Uterus (tissue), 4 donors: ENCODE results near the gene NXF2. TPM values are rescaled to one million over a fixed set of nuclear protein-coding genes. Genes with fewer than 3 reads are reported as not detected.
"Not testable (repeated sequence)": the region's sequence is repeated elsewhere in the genome, so short reads cannot be mapped to it uniquely, and the experiment has no call there.

Source experiments
- DNase-seq, 2 donors: peaks; one replicate each; pipeline ENCODE4 v3.0.0-alpha.2; 2019 to 2020
- H3K27ac ChIP-seq, 2 donors: fragments of 200-600 bp; sonication (generic); 1 replicate in 1 of 2; 2 replicates in 1 of 2; pipeline ENCODE4 v1.5.1; 2016 to 2018
- H3K27me3 ChIP-seq, 2 donors: fragments of 200-600 bp; sonication (generic); one replicate each; pipeline ENCODE4 v1.5.1; 2018 to 2019; ENCODE audit warnings: control low read depth in 1 of 2
- H3K36me3 ChIP-seq, 2 donors: fragments of 200-600 bp; sonication (generic); one replicate each; pipeline ENCODE4 v1.5.1; 2019; ENCODE audit warnings: control low read depth in 1 of 2
- H3K4me1 ChIP-seq, 2 donors: fragments of 200-600 bp; sonication (generic); one replicate each; pipeline ENCODE4 v1.5.1; 2018 to 2019; ENCODE audit warnings: control low read depth in 1 of 2
- H3K4me3 ChIP-seq, 2 donors: fragments of 200-600 bp; sonication (generic); 1 replicate in 1 of 2; 2 replicates in 1 of 2; pipeline ENCODE4 v1.5.1; 2018 to 2019; ENCODE audit warnings: mild to moderate bottlenecking in 1 of 2
- H3K9me3 ChIP-seq, 2 donors: fragments of 200-600 bp; sonication (generic); one replicate each; pipeline ENCODE4 v1.5.1; 2019; ENCODE audit warnings: control low read depth in 1 of 2
- POLR2A ChIP-seq, 2 donors: fragments of 450-650 bp; IDR thresholded peaks; one replicate each; pipeline ENCODE4 v1.6.1; 2016; ENCODE audit warnings: antibody characterized with exemption in 2 of 2, mild to moderate bottlenecking in 1 of 2, moderate library complexity in 1 of 2
- intact Hi-C: fragments of 100-400 bp; cut with DNase I; formaldehyde crosslinking; loops from one replicate; pipeline ENCODE4 v1.15.1; 2023; ENCODE audit warnings: low total_unique reads
- total RNA-seq, 4 donors: library from RNA; depleted of rRNA in 3 of 4; stranded (reverse); fragments of >200 nt in 3 of 4; gene quantifications; one replicate each; pipeline versions ENCODE4 v1.1.0 to v1.2.4, GENCODE V29; 2014 to 2023
- TF ChIP-seq, protein P1 (sequence below), 4 experiments: fragments of 200-600 bp in 2 of 4; fragments of 450-650 bp in 2 of 4; sonication (generic) in 2 of 4; IDR thresholded peaks; one replicate each; pipeline ENCODE4 v1.5.1; 2016 to 2019; ENCODE audit warnings: antibody characterized with exemption in 4 of 4, mild to moderate bottlenecking in 2 of 4, moderate library complexity in 1 of 4
- donor health status: DM: yes; HTN: yes; CAD: no.

NXF2 gene, protein sequence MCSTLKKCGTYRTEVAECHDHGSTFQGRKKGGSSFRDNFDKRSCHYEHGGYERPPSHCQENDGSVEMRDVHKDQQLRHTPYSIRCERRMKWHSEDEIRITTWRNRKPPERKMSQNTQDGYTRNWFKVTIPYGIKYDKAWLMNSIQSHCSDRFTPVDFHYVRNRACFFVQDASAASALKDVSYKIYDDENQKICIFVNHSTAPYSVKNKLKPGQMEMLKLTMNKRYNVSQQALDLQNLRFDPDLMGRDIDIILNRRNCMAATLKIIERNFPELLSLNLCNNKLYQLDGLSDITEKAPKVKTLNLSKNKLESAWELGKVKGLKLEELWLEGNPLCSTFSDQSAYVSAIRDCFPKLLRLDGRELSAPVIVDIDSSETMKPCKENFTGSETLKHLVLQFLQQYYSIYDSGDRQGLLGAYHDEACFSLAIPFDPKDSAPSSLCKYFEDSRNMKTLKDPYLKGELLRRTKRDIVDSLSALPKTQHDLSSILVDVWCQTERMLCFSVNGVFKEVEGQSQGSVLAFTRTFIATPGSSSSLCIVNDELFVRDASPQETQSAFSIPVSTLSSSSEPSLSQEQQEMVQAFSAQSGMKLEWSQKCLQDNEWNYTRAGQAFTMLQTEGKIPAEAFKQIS
- total RNA-seq, result not detected

DNA sequence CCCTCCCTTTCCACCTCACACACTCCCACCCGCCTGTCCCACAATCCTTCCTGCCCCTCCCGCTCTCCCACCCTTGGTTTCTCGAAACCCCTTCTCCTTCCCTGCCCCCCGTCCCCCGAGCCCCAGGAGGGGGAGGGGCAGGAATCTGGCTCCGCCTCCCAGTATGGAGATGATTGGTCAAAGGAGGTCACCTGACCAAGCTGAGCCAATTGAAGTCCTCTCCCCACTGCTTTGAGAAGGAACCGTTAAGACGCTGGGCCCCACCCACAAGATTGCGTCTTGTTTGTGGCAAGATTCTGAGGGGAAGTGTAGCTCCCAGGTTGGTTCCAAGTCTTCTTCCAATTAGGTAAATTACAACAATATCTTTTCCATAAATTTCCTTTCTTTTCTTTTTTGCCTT lies at the start of gene NXF2:
TSS of gene NXF2 (plus strand) at position 275 of the 400 bp plus-strand sequence. CDS start 59,912 bp downstream, outside the sequence.
- H3K9me3 ChIP-seq, H3K27ac ChIP-seq, H3K4me1 ChIP-seq, DNase-seq, intact Hi-C loops, H3K36me3 ChIP-seq, H3K4me3 ChIP-seq, H3K27me3 ChIP-seq: not testable (repeated sequence)

DNA sequence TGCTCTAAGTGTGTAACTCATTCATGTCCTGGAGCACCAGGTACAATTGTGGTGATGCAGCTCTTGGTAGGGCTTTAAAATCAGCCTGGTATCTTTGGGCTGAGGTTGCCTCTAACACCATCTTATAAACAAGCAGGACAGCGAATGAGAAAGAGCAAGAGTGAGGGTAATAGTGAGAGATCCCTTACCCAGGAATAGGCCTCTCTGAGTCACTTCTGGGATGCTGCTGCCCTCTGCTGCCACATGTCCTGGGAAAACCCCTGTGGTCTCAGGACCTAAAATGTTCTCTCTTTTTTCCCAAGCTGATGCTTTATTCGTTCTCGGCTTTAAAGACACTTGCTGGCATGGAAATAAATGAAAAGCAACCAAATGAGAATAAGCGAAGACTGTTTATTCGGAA lies 39.0 kb upstream of the NXF2 start:
- intact Hi-C loops, H3K9me3 ChIP-seq, H3K27ac ChIP-seq, H3K27me3 ChIP-seq, H3K36me3 ChIP-seq, H3K4me3 ChIP-seq, DNase-seq, H3K4me1 ChIP-seq: not testable (repeated sequence)

DNA sequence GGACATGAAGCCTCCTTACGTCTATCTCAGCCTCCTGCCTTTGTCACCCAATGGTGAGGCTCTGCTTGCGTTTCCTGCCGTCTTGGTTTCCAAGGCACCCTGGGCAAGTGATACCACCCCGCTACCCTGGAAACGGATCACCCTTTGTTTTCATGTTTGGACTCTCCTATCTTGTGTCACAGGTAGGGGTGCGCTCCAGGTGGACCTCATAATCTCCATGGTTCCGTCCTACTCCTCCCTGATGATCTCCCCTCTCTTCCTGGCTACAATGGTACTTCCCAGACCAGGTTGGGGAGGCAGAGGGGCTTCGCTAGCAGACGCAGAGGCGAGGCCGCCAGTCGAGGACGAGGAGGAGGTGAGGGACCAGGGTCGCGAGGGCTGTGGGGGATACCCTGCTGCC lies 32.0 kb upstream of the NXF2 start, which contains the start of gene TCP11X1:
TSS of gene TCP11X1 (plus strand) at position 316 of the 400 bp plus-strand sequence.
- H3K4me1 ChIP-seq, H3K36me3 ChIP-seq, H3K27me3 ChIP-seq, intact Hi-C loops, H3K27ac ChIP-seq, H3K9me3 ChIP-seq, H3K4me3 ChIP-seq, DNase-seq: not testable (repeated sequence)

DNA sequence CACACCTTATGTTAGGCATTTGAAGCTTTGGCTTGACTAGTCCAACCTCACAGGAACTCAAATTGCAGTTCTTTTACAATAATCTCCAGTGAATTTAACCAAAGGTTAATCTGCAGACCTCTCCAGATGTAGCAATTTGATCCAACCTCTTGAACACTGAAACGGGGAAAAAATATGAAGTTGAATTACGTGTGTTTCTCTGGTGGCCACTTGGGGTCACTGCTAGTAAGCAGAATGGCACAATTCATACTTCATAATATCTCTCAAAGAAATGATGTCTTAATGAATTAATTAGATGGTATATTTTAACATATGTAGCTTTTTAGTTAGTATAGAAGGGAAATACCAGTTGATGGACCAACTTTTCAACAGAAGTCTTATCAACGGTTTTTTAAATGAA lies 30.5 kb upstream of the NXF2 start:
- H3K4me1 ChIP-seq, H3K27me3 ChIP-seq, H3K36me3 ChIP-seq, H3K4me3 ChIP-seq, DNase-seq, H3K27ac ChIP-seq, intact Hi-C loops, H3K9me3 ChIP-seq: not testable (repeated sequence)

DNA sequence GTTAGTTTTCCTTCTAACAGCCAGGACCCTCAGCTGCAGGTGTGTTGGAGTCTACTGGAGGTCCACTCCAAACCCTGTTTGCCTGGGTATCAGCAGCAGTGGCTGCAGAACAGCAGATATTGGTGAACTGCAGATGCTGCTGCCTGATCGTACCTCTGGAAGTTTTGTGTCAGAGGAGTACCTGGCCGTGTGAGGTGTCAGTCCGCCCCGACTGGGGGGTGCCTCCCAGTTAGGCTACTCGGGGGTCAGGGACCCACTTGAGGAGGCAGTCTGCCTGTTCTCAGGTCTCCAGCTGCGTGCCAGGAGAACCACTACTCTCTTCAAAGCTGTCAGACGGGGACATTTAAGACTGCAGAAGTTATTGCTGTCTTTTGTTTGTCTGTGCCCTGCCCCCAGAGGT lies 11.3 kb upstream of the NXF2 start:
- H3K9me3 ChIP-seq, H3K36me3 ChIP-seq, H3K4me1 ChIP-seq, DNase-seq, H3K27ac ChIP-seq, intact Hi-C loops, H3K27me3 ChIP-seq, H3K4me3 ChIP-seq: not testable (repeated sequence)

DNA sequence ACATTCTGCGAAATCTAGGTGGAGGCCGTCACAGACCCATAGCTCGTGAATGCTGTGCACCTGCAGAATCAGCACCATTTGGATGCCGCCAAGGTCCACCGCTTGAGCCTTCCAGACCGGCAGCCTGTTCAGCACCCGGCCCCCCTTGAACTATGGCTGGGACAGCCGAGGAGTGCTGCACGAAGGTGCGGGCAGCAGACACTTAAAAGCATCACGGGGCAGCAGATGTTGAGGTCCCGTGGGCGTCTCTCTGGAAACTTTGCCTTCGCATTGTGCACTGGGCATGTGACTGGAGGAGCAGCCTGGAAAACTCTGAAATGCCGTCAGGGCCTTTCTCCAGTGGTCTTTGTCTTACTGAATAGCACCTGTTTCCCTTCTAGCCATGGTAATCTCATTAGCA lies 6.7 kb upstream of the NXF2 start:
- H3K27ac ChIP-seq, H3K27me3 ChIP-seq, H3K36me3 ChIP-seq, H3K4me1 ChIP-seq, DNase-seq, H3K4me3 ChIP-seq, intact Hi-C loops, H3K9me3 ChIP-seq: not testable (repeated sequence)

DNA sequence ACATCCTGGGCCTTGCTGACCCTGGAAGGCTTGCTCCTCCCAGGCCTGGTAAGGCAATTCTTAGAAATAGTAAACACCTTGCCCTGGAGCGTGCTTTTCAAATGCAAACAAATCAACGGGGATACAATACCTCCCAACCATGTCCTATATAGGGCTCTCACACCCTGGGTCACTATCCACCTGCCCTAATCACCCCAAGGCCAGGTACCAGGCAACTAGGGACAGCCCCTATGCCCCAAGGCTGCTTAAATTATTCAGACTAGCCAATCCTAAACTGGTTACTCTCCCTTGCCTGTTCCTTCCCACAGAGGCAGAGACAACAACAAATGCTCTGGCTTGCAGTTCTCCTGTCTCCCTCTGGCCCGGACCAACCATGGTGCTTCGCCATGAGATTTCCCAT lies 25.3 kb downstream of the NXF2 start:
- DNase-seq, H3K27ac ChIP-seq, H3K27me3 ChIP-seq, intact Hi-C loops, H3K4me1 ChIP-seq, H3K9me3 ChIP-seq, H3K36me3 ChIP-seq, H3K4me3 ChIP-seq: not testable (repeated sequence)

DNA sequence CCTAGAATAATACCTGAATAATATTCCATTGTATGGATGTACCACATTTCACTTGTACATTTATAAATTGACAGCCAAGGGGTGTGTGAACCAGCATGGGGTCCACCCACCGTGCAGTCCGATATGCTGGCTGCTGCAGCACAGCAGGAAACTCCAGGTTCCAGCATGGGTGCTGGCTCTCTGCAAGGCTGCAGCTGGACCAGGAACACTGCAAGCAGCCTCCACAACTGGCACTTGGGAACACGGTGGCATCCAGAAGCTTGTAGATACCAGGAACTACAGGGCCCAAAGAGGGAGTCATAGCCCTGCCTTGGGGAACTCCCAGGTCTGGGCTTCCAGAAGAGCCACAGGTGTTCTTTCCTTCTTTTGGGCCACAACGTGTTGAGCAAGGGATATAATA lies 91.2 kb downstream of the NXF2 start:
- intact Hi-C loops, result no loop called here
- no peak for DNase-seq
- Histone ChIP-seq H3K9me3 (no peaks in the 10 kb centered on the region), H3K27ac (no peak overlapping the region), H3K27me3 (no peaks in the 10 kb centered on the region), H3K36me3 (no peaks in the 10 kb centered on the region), H3K4me3 (no peak overlapping the region), H3K4me1 (no peaks in the 10 kb centered on the region)
- no peak for TF ChIP-seq POLR2A (IDR thresholded peaks at IDR 0.05)
- TF ChIP-seq, protein P1, sequence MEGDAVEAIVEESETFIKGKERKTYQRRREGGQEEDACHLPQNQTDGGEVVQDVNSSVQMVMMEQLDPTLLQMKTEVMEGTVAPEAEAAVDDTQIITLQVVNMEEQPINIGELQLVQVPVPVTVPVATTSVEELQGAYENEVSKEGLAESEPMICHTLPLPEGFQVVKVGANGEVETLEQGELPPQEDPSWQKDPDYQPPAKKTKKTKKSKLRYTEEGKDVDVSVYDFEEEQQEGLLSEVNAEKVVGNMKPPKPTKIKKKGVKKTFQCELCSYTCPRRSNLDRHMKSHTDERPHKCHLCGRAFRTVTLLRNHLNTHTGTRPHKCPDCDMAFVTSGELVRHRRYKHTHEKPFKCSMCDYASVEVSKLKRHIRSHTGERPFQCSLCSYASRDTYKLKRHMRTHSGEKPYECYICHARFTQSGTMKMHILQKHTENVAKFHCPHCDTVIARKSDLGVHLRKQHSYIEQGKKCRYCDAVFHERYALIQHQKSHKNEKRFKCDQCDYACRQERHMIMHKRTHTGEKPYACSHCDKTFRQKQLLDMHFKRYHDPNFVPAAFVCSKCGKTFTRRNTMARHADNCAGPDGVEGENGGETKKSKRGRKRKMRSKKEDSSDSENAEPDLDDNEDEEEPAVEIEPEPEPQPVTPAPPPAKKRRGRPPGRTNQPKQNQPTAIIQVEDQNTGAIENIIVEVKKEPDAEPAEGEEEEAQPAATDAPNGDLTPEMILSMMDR (IDR thresholded peaks at IDR 0.05), result no peak
